Thoracic aorta (tissue), 2 donors: Measurements from ENCODE around the gene CST5. TPM values are rescaled to one million over a fixed set of nuclear protein-coding genes. Genes with fewer than 3 reads are reported as not detected.

Experiments
- ATAC-seq: fragments of 150-250 bp; one replicate; pipeline ENCODE4 v1.8.0; 2017; ENCODE audit warnings: low read depth; ENCODE audit not compliant: insufficient number of reproducible peaks, low FRiP score
- DNase-seq: peaks from one replicate; pipeline ENCODE4 v3.0.0-alpha.2; 2020; ENCODE audit warnings: low spot score
- H3K27ac ChIP-seq, 2 donors: fragments of 200-600 bp; sonication (generic); 1 replicate in 1 of 2; 2 replicates in 1 of 2; pipeline ENCODE4 v1.5.1; 2016; ENCODE audit warnings: mild to moderate bottlenecking in 2 of 2, moderate library complexity in 2 of 2
- H3K27me3 ChIP-seq: fragments of 200-600 bp; sonication (generic); replicated peaks from 2 replicates; pipeline ENCODE4 v1.6.0; 2016; ENCODE audit warnings: mild to moderate bottlenecking; ENCODE audit not compliant: insufficient read depth
- H3K36me3 ChIP-seq: fragments of 200-600 bp; sonication (generic); one replicate; pipeline ENCODE4 v1.5.1; 2016
- H3K4me1 ChIP-seq, 2 donors: fragments of 200-600 bp; sonication (generic); 1 replicate in 1 of 2; 2 replicates in 1 of 2; pipeline versions ENCODE4 v1.5.1 to v1.6.0; 2016; ENCODE audit warnings: low read depth in 2 of 2, mild to moderate bottlenecking in 1 of 2; ENCODE audit not compliant: control insufficient read depth in 1 of 2
- H3K4me3 ChIP-seq: fragments of 200-600 bp; sonication (generic); 2 replicates; pipeline ENCODE4 v1.5.1; 2016; ENCODE audit warnings: mild to moderate bottlenecking
- H3K9me3 ChIP-seq: fragments of 200-600 bp; sonication (generic); 2 replicates; pipeline ENCODE4 v1.5.1; 2016
- total RNA-seq, 2 donors: library from RNA; depleted of rRNA; stranded (reverse); fragments of >200 nt; gene quantifications; one replicate each; pipeline versions ENCODE4 v1.1.0 to v1.2.3, GENCODE V29; 2016
- TF ChIP-seq, protein P1 (sequence below): fragments of 200-600 bp; sonication (generic); IDR thresholded peaks from one replicate; pipeline ENCODE4 v1.5.1; 2019; ENCODE audit warnings: antibody characterized with exemption

The CST5 gene, protein sequence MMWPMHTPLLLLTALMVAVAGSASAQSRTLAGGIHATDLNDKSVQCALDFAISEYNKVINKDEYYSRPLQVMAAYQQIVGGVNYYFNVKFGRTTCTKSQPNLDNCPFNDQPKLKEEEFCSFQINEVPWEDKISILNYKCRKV
- not detected for total RNA-seq

GRCh38 chr20:23879328-23879798, at the start of gene CST5:
Gene CST5, minus strand, starts transcription at chr20:23879748. Its CDS starts 72 bp downstream, at chr20:23879676.
- TF ChIP-seq, protein P1, sequence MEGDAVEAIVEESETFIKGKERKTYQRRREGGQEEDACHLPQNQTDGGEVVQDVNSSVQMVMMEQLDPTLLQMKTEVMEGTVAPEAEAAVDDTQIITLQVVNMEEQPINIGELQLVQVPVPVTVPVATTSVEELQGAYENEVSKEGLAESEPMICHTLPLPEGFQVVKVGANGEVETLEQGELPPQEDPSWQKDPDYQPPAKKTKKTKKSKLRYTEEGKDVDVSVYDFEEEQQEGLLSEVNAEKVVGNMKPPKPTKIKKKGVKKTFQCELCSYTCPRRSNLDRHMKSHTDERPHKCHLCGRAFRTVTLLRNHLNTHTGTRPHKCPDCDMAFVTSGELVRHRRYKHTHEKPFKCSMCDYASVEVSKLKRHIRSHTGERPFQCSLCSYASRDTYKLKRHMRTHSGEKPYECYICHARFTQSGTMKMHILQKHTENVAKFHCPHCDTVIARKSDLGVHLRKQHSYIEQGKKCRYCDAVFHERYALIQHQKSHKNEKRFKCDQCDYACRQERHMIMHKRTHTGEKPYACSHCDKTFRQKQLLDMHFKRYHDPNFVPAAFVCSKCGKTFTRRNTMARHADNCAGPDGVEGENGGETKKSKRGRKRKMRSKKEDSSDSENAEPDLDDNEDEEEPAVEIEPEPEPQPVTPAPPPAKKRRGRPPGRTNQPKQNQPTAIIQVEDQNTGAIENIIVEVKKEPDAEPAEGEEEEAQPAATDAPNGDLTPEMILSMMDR = no peak
- no peak for ATAC-seq
- no peak for DNase-seq
- no peaks in the 10 kb centered on the region for H3K27me3 ChIP-seq
- no peak within 1 kb of the TSS for H3K27ac ChIP-seq
- H3K4me1 ChIP-seq = no peaks in the 10 kb centered on the region
- no peak within 1 kb of the TSS for H3K4me3 ChIP-seq
- no peaks in the 10 kb centered on the region for H3K36me3 ChIP-seq
- H3K9me3 ChIP-seq = no peaks in the 10 kb centered on the region

DNA sequence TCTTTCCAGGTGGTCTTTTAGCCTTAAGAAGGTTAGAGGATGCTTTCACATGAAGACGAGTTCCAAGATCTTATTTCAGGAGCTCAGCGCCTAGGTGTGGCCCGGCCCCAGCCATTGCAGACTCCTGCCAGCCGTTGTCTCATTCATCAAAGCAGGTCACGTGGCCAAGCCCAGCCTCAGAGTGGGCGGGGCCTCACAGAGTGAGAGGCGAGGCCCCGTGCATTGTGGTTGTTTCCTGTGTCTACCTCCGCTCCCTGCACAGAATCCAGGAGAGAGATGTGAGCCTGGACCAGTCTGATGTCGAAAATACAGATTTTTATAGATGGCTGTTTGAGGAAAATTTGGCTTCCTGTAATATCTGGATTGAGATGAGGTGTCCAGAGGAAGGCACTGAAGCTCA, 49.2 kb upstream of the CST5 start:
- no peak overlapping the region for H3K27ac ChIP-seq
- TF ChIP-seq, protein P1 = no peak
- no peak overlapping the region for H3K4me3 ChIP-seq
- H3K4me1 ChIP-seq = no peaks in the 10 kb centered on the region
- DNase-seq (no peak), ATAC-seq (no peak)
- H3K27me3 ChIP-seq = no peaks in the 10 kb centered on the region
- no peaks in the 10 kb centered on the region for H3K9me3 ChIP-seq
- no peaks in the 10 kb centered on the region for H3K36me3 ChIP-seq

- no peak overlapping the region for H3K4me3 ChIP-seq
- no peaks in the 10 kb centered on the region for H3K9me3 ChIP-seq
- no peaks in the 10 kb centered on the region for H3K36me3 ChIP-seq
- no peak overlapping the region for H3K27ac ChIP-seq
- no peaks in the 10 kb centered on the region for H3K27me3 ChIP-seq
- DNase-seq (no peak), ATAC-seq (no peak)
- H3K4me1 ChIP-seq = no peaks in the 10 kb centered on the region
- TF ChIP-seq, protein P1 = no peak
Measured at GRCh38 chr20:23928353-23928752, 48.8 kb upstream of the CST5 start.

DNA sequence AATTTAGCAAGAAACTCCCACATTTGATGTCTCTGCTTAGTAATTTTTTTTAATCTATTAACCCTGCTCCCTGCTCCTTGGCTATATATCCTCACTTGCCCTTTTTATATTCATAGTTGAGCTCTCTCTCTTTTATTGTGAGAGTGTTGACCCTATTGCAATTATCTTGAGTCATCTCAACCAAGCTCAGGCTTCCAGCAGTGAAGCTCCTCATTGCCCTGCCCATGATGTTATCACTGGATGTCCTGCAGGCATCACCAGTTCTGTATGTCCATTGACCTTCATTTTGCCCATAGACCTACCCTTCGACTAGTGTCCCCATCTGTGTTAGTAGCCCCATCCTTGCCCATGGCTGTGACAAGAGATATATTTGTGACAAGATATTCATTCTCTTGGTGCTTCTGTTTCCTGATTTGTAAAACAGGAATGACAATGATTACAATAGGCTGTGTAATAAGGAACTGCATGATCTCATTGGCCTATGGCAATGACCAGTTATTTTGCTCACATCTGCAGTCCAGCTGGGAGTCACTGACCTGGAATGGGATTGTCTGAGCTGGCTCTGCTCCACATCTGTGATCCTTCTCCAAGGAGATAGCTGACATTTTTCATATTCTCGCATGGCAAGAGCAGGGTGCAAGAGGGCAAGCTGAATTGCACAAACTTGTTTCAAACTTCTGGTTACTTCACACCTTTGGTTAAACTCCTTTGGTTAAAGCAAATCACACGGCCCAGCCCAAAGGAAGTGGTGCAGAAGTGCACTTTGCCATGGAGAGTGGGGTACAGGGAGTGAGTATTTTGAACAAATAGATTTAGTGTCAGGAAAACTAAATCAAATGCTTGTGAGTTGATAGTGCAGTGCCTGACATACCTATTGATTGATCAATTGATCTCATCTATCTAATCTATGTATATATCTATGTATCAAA, 47.7 kb upstream of the CST5 start:
- TF ChIP-seq, protein P1 = no peak
- Histone ChIP-seq H3K4me3 (no peak overlapping the region), H3K27me3 (no peaks in the 10 kb centered on the region), H3K36me3 (no peaks in the 10 kb centered on the region), H3K4me1 (no peaks in the 10 kb centered on the region), H3K27ac (no peak overlapping the region), H3K9me3 (no peaks in the 10 kb centered on the region)
- ATAC-seq (no peak), DNase-seq (no peak)

- no peak overlapping the region for H3K27ac ChIP-seq
- no peaks in the 10 kb centered on the region for H3K4me1 ChIP-seq
- no peaks in the 10 kb centered on the region for H3K36me3 ChIP-seq
- TF ChIP-seq, protein P1 = no peak
- ATAC-seq (no peak), DNase-seq (no peak)
- H3K27me3 ChIP-seq = no peaks in the 10 kb centered on the region
- no peaks in the 10 kb centered on the region for H3K9me3 ChIP-seq
- no peak overlapping the region for H3K4me3 ChIP-seq
Measured at GRCh38 chr20:23926526-23926880, 47.0 kb upstream of the CST5 start.
